Measurements from ENCODE around the gene KIF3B.
"Not testable (repeated sequence)": the region's sequence is repeated elsewhere in the genome, so short reads cannot be mapped to it uniquely, and the experiment has no call there.

Gene KIF3B

GRCh38 chr20:32277361-32278198, at the start of gene KIF3B:
Gene KIF3B (plus strand): TSS chr20:32277651. CDS start chr20:32309778, 32,127 bp downstream.
- peak; percentile 92 for DNase-seq

- DNase-seq, result no peak
These were observed 49.4 kb upstream of the KIF3B start for GRCh38 chr20:32227744-32228688.

GRCh38 chr20:32229251-32229747, 48.2 kb upstream of the KIF3B start:
- DNase-seq, result no peak

- no peak for DNase-seq
These were observed 46.7 kb upstream of the KIF3B start for GRCh38 chr20:32230707-32231106.

GRCh38 chr20:32231245-32231644, 46.2 kb upstream of the KIF3B start:
- no peak for DNase-seq

GRCh38 chr20:32231847-32232246, 45.6 kb upstream of the KIF3B start:
- DNase-seq, result peak; percentile 70

GRCh38 chr20:32232326-32232886, 45.0 kb upstream of the KIF3B start:
- DNase-seq, result no peak

GRCh38 chr20:32233286-32233685, 44.2 kb upstream of the KIF3B start:
- no peak for DNase-seq

GRCh38 chr20:32234135-32234808, 43.2 kb upstream of the KIF3B start:
- no peak for DNase-seq

- DNase-seq, result no peak
These were observed 42.0 kb upstream of the KIF3B start for GRCh38 chr20:32235331-32236047.

GRCh38 chr20:32236048-32236533, 41.4 kb upstream of the KIF3B start:
- no peak for DNase-seq

- no peak for DNase-seq
These were observed 40.6 kb upstream of the KIF3B start for GRCh38 chr20:32236819-32237218.

GRCh38 chr20:32237419-32237818, 40.0 kb upstream of the KIF3B start:
- no peak for DNase-seq

- no peak for DNase-seq
These were observed 38.7 kb upstream of the KIF3B start for GRCh38 chr20:32238483-32239425.

GRCh38 chr20:32240205-32240604, 37.2 kb upstream of the KIF3B start:
- DNase-seq, result no peak

- no peak for DNase-seq
These were observed 35.6 kb upstream of the KIF3B start for GRCh38 chr20:32241807-32242206.

GRCh38 chr20:32244150-32244823, 33.2 kb upstream of the KIF3B start:
- DNase-seq, result no peak

- DNase-seq, result no peak
These were observed 32.5 kb upstream of the KIF3B start for GRCh38 chr20:32244959-32245358.

- DNase-seq, result not testable (repeated sequence)
These were observed 31.2 kb upstream of the KIF3B start for GRCh38 chr20:32246208-32246607.

GRCh38 chr20:32248043-32248442, 29.4 kb upstream of the KIF3B start:
- DNase-seq, result no peak

Measured in CD4-positive, alpha-beta T cell treated with Interleukin-21 for 1 hour (primary cell).